B cell (primary cell): ENCODE results near the gene RAB5B.

Experiments
- CTCF ChIP-seq: fragments of 200-600 bp; IDR thresholded peaks from one replicate; pipeline ENCODE4 v1.8.0; 2022; ENCODE audit warnings: antibody characterized with exemption, mild to moderate bottlenecking
- EZH2 ChIP-seq: IDR thresholded peaks from 2 replicates; pipeline ENCODE4 v1.6.1; 2012; ENCODE audit warnings: borderline replicate concordance, low read depth, mild to moderate bottlenecking, moderate library complexity, low read length; ENCODE audit not compliant: insufficient read depth, poor library complexity, severe bottlenecking

- TF ChIP-seq CTCF (peak; percentile 85), EZH2 (no peak)
Observed at GRCh38 chr12:55940065-55940732, 33.7 kb upstream of the RAB5B start.
